H9 (cell line): ENCODE results near the gene UNC13D. TPM values are rescaled to one million over a fixed set of nuclear protein-coding genes. Genes with fewer than 3 reads are reported as not detected.

Experiments used
- DNase-seq: peaks from one replicate; pipeline ENCODE4 v3.0.0-alpha.2; 2017
- H2AFZ ChIP-seq: one replicate; pipeline ENCODE4 v1.6.1; 2013; ENCODE audit warnings: mild to moderate bottlenecking, low read length, control low read depth, moderate library complexity
- H2AK5ac ChIP-seq: 2 replicates; pipeline ENCODE4 v1.6.1; 2013; ENCODE audit warnings: low read length, control low read depth, mixed read lengths; ENCODE audit not compliant: insufficient read length
- H2BK120ac ChIP-seq: one replicate; pipeline ENCODE4 v1.6.1; 2013; ENCODE audit warnings: low read depth, mild to moderate bottlenecking, low read length, control low read depth, inconsistent platforms; ENCODE audit not compliant: poor library complexity, severe bottlenecking
- H2BK12ac ChIP-seq: 2 replicates; pipeline ENCODE4 v1.6.1; 2013; ENCODE audit warnings: low read length, control low read depth, mixed read lengths, low read depth; ENCODE audit not compliant: insufficient read length
- H2BK15ac ChIP-seq: 2 replicates; pipeline ENCODE4 v1.6.1; 2013; ENCODE audit warnings: low read depth, low read length, control low read depth
- H2BK20ac ChIP-seq: one replicate; pipeline ENCODE4 v1.6.1; 2013; ENCODE audit warnings: low read depth, mild to moderate bottlenecking, low read length, control low read depth, inconsistent platforms; ENCODE audit not compliant: poor library complexity, severe bottlenecking
- H2BK5ac ChIP-seq: 2 replicates; pipeline ENCODE4 v1.6.1; 2013; ENCODE audit warnings: low read length, control low read depth, mixed read lengths; ENCODE audit not compliant: insufficient read length
- H3K14ac ChIP-seq: 2 replicates; pipeline ENCODE4 v1.6.1; 2013; ENCODE audit warnings: low read length, control low read depth; ENCODE audit not compliant: insufficient read depth
- H3K18ac ChIP-seq: 2 replicates; pipeline ENCODE4 v1.6.1; 2013; ENCODE audit warnings: low read depth, mild to moderate bottlenecking, mixed read lengths, low read length, control low read depth; ENCODE audit not compliant: insufficient read length
- H3K23ac ChIP-seq: 2 replicates; pipeline ENCODE4 v1.6.1; 2013; ENCODE audit warnings: low read length, control low read depth, mixed read lengths, low read depth; ENCODE audit not compliant: insufficient read length
- H3K23me2 ChIP-seq: 2 replicates; pipeline ENCODE4 v1.6.1; 2013; ENCODE audit warnings: low read depth, mild to moderate bottlenecking, mixed read lengths, low read length, control low read depth; ENCODE audit not compliant: insufficient read length, poor library complexity, severe bottlenecking
- H3K27ac ChIP-seq: 2 replicates; pipeline ENCODE4 v1.5.1; 2013; ENCODE audit warnings: low read length, control low read depth, mixed read lengths, low read depth; ENCODE audit not compliant: insufficient read length
- H3K27me3 ChIP-seq: 2 replicates; pipeline ENCODE4 v1.6.1; 2013; ENCODE audit warnings: low read length, control low read depth, inconsistent platforms; ENCODE audit not compliant: insufficient read depth
- H3K4ac ChIP-seq: 2 replicates; pipeline ENCODE4 v1.6.1; 2013; ENCODE audit warnings: low read depth, mild to moderate bottlenecking, control low read depth, inconsistent platforms, low read length, moderate library complexity
- H3K4me1 ChIP-seq: 2 replicates; pipeline ENCODE4 v1.6.1; 2013; ENCODE audit warnings: low read length, control low read depth, inconsistent platforms; ENCODE audit not compliant: insufficient read depth
- H3K4me2 ChIP-seq: 2 replicates; pipeline ENCODE4 v1.6.1; 2013; ENCODE audit warnings: low read length, control low read depth, mixed read lengths; ENCODE audit not compliant: insufficient read length, insufficient read depth
- H3K56ac ChIP-seq: 2 replicates; pipeline ENCODE4 v1.6.1; 2013; ENCODE audit warnings: low read depth, mild to moderate bottlenecking, mixed read lengths, low read length, control low read depth; ENCODE audit not compliant: insufficient read length
- H3K79me1 ChIP-seq: 2 replicates; pipeline ENCODE4 v1.6.1; 2013; ENCODE audit warnings: low read depth, mild to moderate bottlenecking, moderate library complexity, low read length, control low read depth, inconsistent platforms; ENCODE audit not compliant: insufficient read depth, poor library complexity, severe bottlenecking
- H3K79me2 ChIP-seq: 2 replicates; pipeline ENCODE4 v1.6.1; 2013; ENCODE audit warnings: low read length, control low read depth, inconsistent platforms; ENCODE audit not compliant: insufficient read depth
- H3K9ac ChIP-seq: 2 replicates; pipeline ENCODE4 v1.6.1; 2013; ENCODE audit warnings: low read length, control low read depth, mixed read lengths; ENCODE audit not compliant: insufficient read length; ENCODE audit errors: extremely low read depth
- H3K9me3 ChIP-seq: one replicate; pipeline ENCODE4 v1.6.1; 2013; ENCODE audit warnings: low read depth, low read length, inconsistent platforms; ENCODE audit not compliant: control insufficient read depth
- H3T11ph ChIP-seq: one replicate; pipeline ENCODE4 v1.6.1; 2013; ENCODE audit warnings: mild to moderate bottlenecking, low read length, control low read depth, inconsistent platforms
- H4K20me1 ChIP-seq: one replicate; pipeline ENCODE4 v1.6.1; 2013; ENCODE audit not compliant: control insufficient read depth, insufficient read length, insufficient read depth
- H4K5ac ChIP-seq: 2 replicates; pipeline ENCODE4 v1.6.1; 2013; ENCODE audit warnings: low read depth, mild to moderate bottlenecking, mixed read lengths, low read length, control low read depth; ENCODE audit not compliant: insufficient read length
- H4K8ac ChIP-seq: replicated peaks from 2 replicates; pipeline ENCODE4 v1.6.1; 2013; ENCODE audit warnings: low read length, control low read depth, mixed read lengths, low read depth; ENCODE audit not compliant: insufficient read length
- H4K91ac ChIP-seq: 2 replicates; pipeline ENCODE4 v1.6.1; 2013; ENCODE audit warnings: low read depth, mild to moderate bottlenecking, moderate library complexity, mixed read lengths, low read length, control low read depth; ENCODE audit not compliant: insufficient read length
- H3K27ac Mint-ChIP-seq, 3 experiments: 2 replicates in 2 of 3; 3 replicates in 1 of 3; pipeline ENCODE4 v1.8.0; 2020 to 2021; ENCODE audit warnings: mixed read lengths in 3 of 3, mild to moderate bottlenecking in 1 of 3, moderate library complexity in 1 of 3
- H3K27me3 Mint-ChIP-seq: 2 replicates; pipeline ENCODE4 v1.8.0; 2021; ENCODE audit warnings: low read depth, mild to moderate bottlenecking, moderate library complexity, mixed read lengths
- H3K36me3 Mint-ChIP-seq, 3 experiments: 2 replicates in 2 of 3; 3 replicates in 1 of 3; pipeline ENCODE4 v1.8.0; 2020 to 2021; ENCODE audit warnings: low read depth in 3 of 3, mixed read lengths in 3 of 3; ENCODE audit not compliant: insufficient read depth in 1 of 3
- H3K4me1 Mint-ChIP-seq, 2 experiments: 2 replicates each; pipeline ENCODE4 v1.8.0; 2020; ENCODE audit warnings: mixed read lengths in 2 of 2
- H3K4me3 Mint-ChIP-seq, 2 experiments: 2 replicates in 1 of 2; 3 replicates in 1 of 2; pipeline ENCODE4 v1.8.0; 2020 to 2021; ENCODE audit warnings: mild to moderate bottlenecking in 2 of 2, mixed read lengths in 2 of 2, moderate library complexity in 1 of 2
- H3K9me3 Mint-ChIP-seq, 2 experiments: 2 replicates in 1 of 2; 3 replicates in 1 of 2; pipeline ENCODE4 v1.8.0; 2020; ENCODE audit warnings: mild to moderate bottlenecking in 2 of 2, mixed read lengths in 2 of 2, moderate library complexity in 1 of 2
- CTCF ChIP-seq: fragments of 200-600 bp; sonication (generic); conservative IDR thresholded peaks from 3 replicates; pipeline ENCODE4 v1.8.0; 2021; ENCODE audit warnings: antibody characterized with exemption, mild to moderate bottlenecking
- WGBS: extraction: QIAGEN DNeasy Blood & Tissue Kit; methylation state at CpG from one replicate; pipeline ENCODE4 v1.1.7; 2013; ENCODE audit warnings: missing lambda C conversion rate, low lambda C conversion rate, mixed read lengths; ENCODE audit not compliant: insufficient read length; ENCODE audit errors: extremely low coverage; 5-methylcytosine and 5-hydroxymethylcytosine counted together
- total RNA-seq: library from RNA; stranded (reverse); gene quantifications from 2 replicates; pipeline ENCODE4 v1.2.1, GENCODE V29; 2021

The UNC13D gene
- total RNA-seq, 1 experiment from 2014 or later = 6.3 TPM

GRCh38 chr17:75814900-75815373 is 29.3 kb downstream of the UNC13D start:
- Histone ChIP-seq H3K4ac (no peak overlapping the region), H3T11ph (no peak overlapping the region), H3K9me3 (no peaks in the 10 kb centered on the region), H3K27me3 (no peaks in the 10 kb centered on the region), H3K4me2 (no peak overlapping the region), H2AK5ac (no peak overlapping the region), H4K20me1 (no peaks in the 10 kb centered on the region), H3K14ac (no peak overlapping the region), H2BK120ac (no peak overlapping the region), H4K5ac (no peak overlapping the region), H4K91ac (no peak overlapping the region), H3K23ac (no peak overlapping the region), H3K79me2 (no peaks in the 10 kb centered on the region), H2BK15ac (no peak overlapping the region), H2BK20ac (no peak overlapping the region), H3K9ac (no peak overlapping the region), H3K4me1 (no peaks in the 10 kb centered on the region), H3K56ac (no peak overlapping the region), H2AFZ (no peak overlapping the region), H3K23me2 (no peaks in the 10 kb centered on the region), H3K79me1 (no peaks in the 10 kb centered on the region), H3K27ac (no peak overlapping the region), H3K18ac (no peak overlapping the region), H2BK5ac (no peak overlapping the region), H4K8ac (no peak overlapping the region), H2BK12ac (no peak overlapping the region)
- Mint-ChIP-seq H3K27ac (no peak overlapping the region), H3K4me3 (no peak overlapping the region), H3K9me3 (no peaks in the 10 kb centered on the region), H3K36me3 (peaks cover 20 to 76% (median 72%) of the 10 kb centered on the region in 3 experiments; a peak in 6 of 7 replicates), H3K4me1 (no peaks in the 10 kb centered on the region), H3K27me3 (no peaks in the 10 kb centered on the region)
- TF ChIP-seq CTCF = no peak
- WGBS = no CpG with 5 or more reads among the region's 13 CpGs
- no peak for DNase-seq
